HEK293 (cell line): ENCODE results near the gene PGPEP1.
A peak's percentile ranks its signal among the peaks of the same experiment; 100 is the strongest.

Source experiments
- CTCF ChIA-PET: fragments of 350-600 bp; formaldehyde crosslinking; extraction: SDS; loops from one replicate; lab custom pipeline; 2021; ENCODE audit warnings: antibody characterized with exemption; lab: Yijun Ruan, JAX
- POLR2A ChIA-PET: fragments of 300-600 bp; formaldehyde crosslinking; extraction: SDS; loops from one replicate; lab custom pipeline; 2020; ENCODE audit warnings: antibody characterized with exemption, inconsistent platforms; lab: Yijun Ruan, JAX
- H3K27ac ChIP-seq: fragments of 200-500 bp; sonication (Bioruptor generic); 2 replicates; pipeline ENCODE4 v1.5.1; 2014; ENCODE audit warnings: low read depth, low read length, control low read depth, inconsistent platforms; ENCODE audit errors: extremely low read depth
- H3K36me3 ChIP-seq, 2 experiments: fragments of 200-500 bp in 1 of 2; sonication (Bioruptor generic) in 1 of 2; 1 replicate in 1 of 2; 2 replicates in 1 of 2; pipeline ENCODE4 v1.5.1; 2014 to 2017; ENCODE audit warnings: inconsistent platforms in 2 of 2, low read length in 2 of 2; ENCODE audit not compliant: control insufficient read depth in 2 of 2, insufficient read depth in 1 of 2
- H3K4me1 ChIP-seq: fragments of 200-500 bp; sonication (Bioruptor generic); 2 replicates; pipeline ENCODE4 v1.5.1; 2014; ENCODE audit warnings: mild to moderate bottlenecking, low read length, inconsistent platforms; ENCODE audit not compliant: control insufficient read depth, insufficient read depth
- H3K4me3 ChIP-seq: 2 replicates; pipeline ENCODE4 v1.5.1; 2011; ENCODE audit warnings: low read depth, mild to moderate bottlenecking, control low read depth, low read length, moderate library complexity
- H3K9me3 ChIP-seq: fragments of 200-500 bp; sonication (Bioruptor generic); 2 replicates; pipeline ENCODE4 v1.5.1; 2014; ENCODE audit warnings: low read depth, low read length, inconsistent platforms; ENCODE audit not compliant: control insufficient read depth, insufficient read depth
- ELK4 ChIP-seq: IDR thresholded peaks from 2 replicates; pipeline ENCODE4 v1.6.1; 2011; ENCODE audit warnings: mild to moderate bottlenecking, low read depth, low read length, borderline replicate concordance
- MZF1 ChIP-seq: fragments of 450-650 bp; formaldehyde crosslinking; IDR thresholded peaks from 2 replicates; pipeline ENCODE4 v1.5.1; 2017; ENCODE audit warnings: missing biosample characterization, missing genetic modification characterization, borderline replicate concordance
- PRDM10 ChIP-seq: fragments of 450-650 bp; formaldehyde crosslinking; IDR thresholded peaks from 2 replicates; pipeline ENCODE4 v1.5.1; 2016; ENCODE audit warnings: missing biosample characterization, missing genetic modification characterization
- SALL2 ChIP-seq: fragments of 450-650 bp; formaldehyde crosslinking; IDR thresholded peaks from 2 replicates; pipeline ENCODE4 v1.5.0; 2017; ENCODE audit warnings: missing biosample characterization, mild to moderate bottlenecking, missing genetic modification characterization, borderline replicate concordance
- SP2 ChIP-seq: fragments of 450-650 bp; formaldehyde crosslinking; IDR thresholded peaks from 2 replicates; pipeline ENCODE4 v1.5.1; 2016; ENCODE audit warnings: missing biosample characterization, missing genetic modification characterization
- ZBTB7A ChIP-seq: fragments of 450-650 bp; formaldehyde crosslinking; IDR thresholded peaks from 2 replicates; pipeline ENCODE4 v1.5.1; 2016; ENCODE audit warnings: low read depth, missing biosample characterization, missing genetic modification characterization
- ZFHX2 ChIP-seq: fragments of 450-650 bp; formaldehyde crosslinking; conservative IDR thresholded peaks from 2 replicates; pipeline ENCODE4 v1.5.1; 2016; ENCODE audit warnings: missing biosample characterization, missing genetic modification characterization
- ZNF211 ChIP-seq: fragments of 450-650 bp; formaldehyde crosslinking; IDR thresholded peaks from 2 replicates; pipeline ENCODE4 v1.5.1; 2016; ENCODE audit warnings: low read depth, missing biosample characterization, missing genetic modification characterization
- ZNF280D ChIP-seq: fragments of 450-650 bp; formaldehyde crosslinking; IDR thresholded peaks from 2 replicates; pipeline ENCODE4 v1.5.1; 2016; ENCODE audit warnings: missing biosample characterization, missing genetic modification characterization
- ZNF302 ChIP-seq: fragments of 450-650 bp; formaldehyde crosslinking; IDR thresholded peaks from 2 replicates; pipeline ENCODE4 v1.5.1; 2016; ENCODE audit warnings: missing biosample characterization, missing genetic modification characterization, low read depth
- ZNF501 ChIP-seq: fragments of 450-650 bp; formaldehyde crosslinking; IDR thresholded peaks from 2 replicates; pipeline ENCODE4 v1.5.1; 2016; ENCODE audit warnings: missing biosample characterization, missing genetic modification characterization
- ZNF518A ChIP-seq: fragments of 450-650 bp; formaldehyde crosslinking; conservative IDR thresholded peaks from 2 replicates; pipeline ENCODE4 v1.5.1; 2016; ENCODE audit warnings: low read depth, missing biosample characterization, missing genetic modification characterization
- ZNF580 ChIP-seq: fragments of 450-650 bp; formaldehyde crosslinking; IDR thresholded peaks from 2 replicates; pipeline ENCODE4 v1.5.1; 2016; ENCODE audit warnings: missing biosample characterization, missing genetic modification characterization
- ZNF600 ChIP-seq: fragments of 450-650 bp; formaldehyde crosslinking; IDR thresholded peaks from 2 replicates; pipeline ENCODE4 v1.5.1; 2016; ENCODE audit warnings: missing biosample characterization, missing genetic modification characterization
- ZNF664 ChIP-seq: fragments of 450-650 bp; formaldehyde crosslinking; IDR thresholded peaks from 2 replicates; pipeline ENCODE4 v1.5.1; 2016; ENCODE audit warnings: missing biosample characterization, missing genetic modification characterization
- ZNF76 ChIP-seq: fragments of 450-650 bp; formaldehyde crosslinking; IDR thresholded peaks from 2 replicates; pipeline ENCODE4; 2016; ENCODE audit warnings: low read depth, missing biosample characterization, missing genetic modification characterization, borderline replicate concordance
- ZNF776 ChIP-seq: fragments of 450-650 bp; formaldehyde crosslinking; IDR thresholded peaks from 2 replicates; pipeline ENCODE4 v1.5.0; 2017; ENCODE audit warnings: missing biosample characterization, missing genetic modification characterization, borderline replicate concordance
- ZNF777 ChIP-seq: fragments of 450-650 bp; formaldehyde crosslinking; IDR thresholded peaks from 2 replicates; pipeline ENCODE4 v1.5.1; 2017; ENCODE audit warnings: missing biosample characterization, missing genetic modification characterization, borderline replicate concordance

PGPEP1 gene

GRCh38 chr19:18392417-18392816, 52.0 kb downstream of the PGPEP1 start:
- Histone ChIP-seq H3K4me3 (no peak overlapping the region), H3K27ac (no peak overlapping the region), H3K9me3 (no peaks in the 10 kb centered on the region), H3K36me3 (no peaks in the 10 kb centered on the region), H3K4me1 (no peaks in the 10 kb centered on the region)
- TF ChIP-seq PRDM10 (tag by site-specific recombination), result peak; percentile 52; the same call in 1 of the 2 replicates
- TF ChIP-seq SP2 (tag by site-specific recombination), result no peak
- no peak for TF ChIP-seq ELK4
- no peak for TF ChIP-seq ZNF302 (tag by site-specific recombination)
- TF ChIP-seq ZNF580 (tag by site-specific recombination), result no peak
- TF ChIP-seq ZFHX2 (tag by site-specific recombination), result 0 out of 2 replicates have a peak, but pooled peaks have one; percentile 4
- no peak for TF ChIP-seq ZNF600
- TF ChIP-seq ZNF776 (tag by site-specific recombination), result no peak
- TF ChIP-seq ZNF664 (tag by site-specific recombination), result 0 out of 2 replicates have a peak, but pooled peaks have one; percentile 26
- no peak for TF ChIP-seq ZNF777 (tag by site-specific recombination)
- TF ChIP-seq ZBTB7A (tag by site-specific recombination), result no peak
- no peak for TF ChIP-seq ZNF211 (tag by site-specific recombination)
- no peak for TF ChIP-seq SALL2 (tag by site-specific recombination)
- POLR2A ChIA-PET, result no interaction called here
- CTCF ChIA-PET, result interaction anchor here (0.6 to 1.3 kb wide), 7 partner anchors 9 to 44 kb away, joined by 3 to 6 read pairs (median 4); no protein-coding TSS in a partner anchor

GRCh38 chr19:18392926-18393325, 52.5 kb downstream of the PGPEP1 start:
- Histone ChIP-seq H3K9me3 (no peaks in the 10 kb centered on the region), H3K4me1 (no peaks in the 10 kb centered on the region), H3K36me3 (no peaks in the 10 kb centered on the region), H3K4me3 (no peak overlapping the region), H3K27ac (no peak overlapping the region)
- ChIA-PET POLR2A (no interaction called here), CTCF (interaction anchor here (0.6 to 1.3 kb wide), 3 partner anchors 9 to 43 kb away, joined by 4 to 6 read pairs (median 4); no protein-coding TSS in a partner anchor)
- no peak for TF ChIP-seq ZNF501
- TF ChIP-seq ZNF664 (tag by site-specific recombination), result 0 out of 2 replicates have a peak, but pooled peaks have one; percentile 2

- CTCF ChIA-PET, result interaction anchor here (1.3 kb wide), 1 partner anchor 8 kb away, joined by 4 read pairs; no protein-coding TSS in a partner anchor
- H3K4me3 ChIP-seq, result no peak overlapping the region
- H3K9me3 ChIP-seq, result no peaks in the 10 kb centered on the region
- H3K36me3 ChIP-seq, result no peaks in the 10 kb centered on the region
- no peaks in the 10 kb centered on the region for H3K4me1 ChIP-seq
- POLR2A ChIA-PET, result no interaction called here
- H3K27ac ChIP-seq, result no peak overlapping the region
- TF ChIP-seq ZNF76 (tag by site-specific recombination), result no peak
- TF ChIP-seq ZNF518A, result no peak
- no peak for TF ChIP-seq ZNF280D (tag by site-specific recombination)
- TF ChIP-seq MZF1, result no peak
Measured at GRCh38 chr19:18393836-18394235, 53.4 kb downstream of the PGPEP1 start.
